GM20000 (cell line): Measurements from ENCODE around the gene TSPAN5.

Source experiments
- DNase-seq: peaks from one replicate; pipeline ENCODE4 v3.0.0; 2012; ENCODE audit warnings: low spot score
- TF ChIP-seq, protein P1 (sequence below): IDR thresholded peaks from 2 replicates; pipeline ENCODE4 v1.5.1; 2012; ENCODE audit warnings: mild to moderate bottlenecking, control low read depth; ENCODE audit errors: extremely low read depth, missing control alignments

Gene TSPAN5

DNA sequence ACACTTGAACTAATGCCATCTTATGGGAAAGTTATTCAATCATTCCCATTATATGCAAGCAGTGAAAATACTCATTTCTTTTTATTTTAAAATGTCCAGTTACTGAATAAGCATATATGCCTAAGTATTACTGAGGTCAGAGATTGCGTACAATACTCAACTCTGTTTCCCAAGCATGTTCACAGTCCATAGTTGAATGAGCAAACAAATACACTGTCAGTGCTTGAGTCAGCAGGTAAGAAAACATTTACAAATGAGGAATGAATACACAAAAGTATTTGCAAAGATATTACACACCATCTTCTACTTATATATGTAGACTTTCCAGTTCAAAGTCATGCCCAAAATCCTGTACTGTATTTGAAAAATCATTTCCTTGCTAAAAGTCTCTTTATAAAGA, 74.1 kb downstream of the TSPAN5 start:
- TF ChIP-seq, protein P1, sequence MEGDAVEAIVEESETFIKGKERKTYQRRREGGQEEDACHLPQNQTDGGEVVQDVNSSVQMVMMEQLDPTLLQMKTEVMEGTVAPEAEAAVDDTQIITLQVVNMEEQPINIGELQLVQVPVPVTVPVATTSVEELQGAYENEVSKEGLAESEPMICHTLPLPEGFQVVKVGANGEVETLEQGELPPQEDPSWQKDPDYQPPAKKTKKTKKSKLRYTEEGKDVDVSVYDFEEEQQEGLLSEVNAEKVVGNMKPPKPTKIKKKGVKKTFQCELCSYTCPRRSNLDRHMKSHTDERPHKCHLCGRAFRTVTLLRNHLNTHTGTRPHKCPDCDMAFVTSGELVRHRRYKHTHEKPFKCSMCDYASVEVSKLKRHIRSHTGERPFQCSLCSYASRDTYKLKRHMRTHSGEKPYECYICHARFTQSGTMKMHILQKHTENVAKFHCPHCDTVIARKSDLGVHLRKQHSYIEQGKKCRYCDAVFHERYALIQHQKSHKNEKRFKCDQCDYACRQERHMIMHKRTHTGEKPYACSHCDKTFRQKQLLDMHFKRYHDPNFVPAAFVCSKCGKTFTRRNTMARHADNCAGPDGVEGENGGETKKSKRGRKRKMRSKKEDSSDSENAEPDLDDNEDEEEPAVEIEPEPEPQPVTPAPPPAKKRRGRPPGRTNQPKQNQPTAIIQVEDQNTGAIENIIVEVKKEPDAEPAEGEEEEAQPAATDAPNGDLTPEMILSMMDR, result no peak
- no peak for DNase-seq

DNA sequence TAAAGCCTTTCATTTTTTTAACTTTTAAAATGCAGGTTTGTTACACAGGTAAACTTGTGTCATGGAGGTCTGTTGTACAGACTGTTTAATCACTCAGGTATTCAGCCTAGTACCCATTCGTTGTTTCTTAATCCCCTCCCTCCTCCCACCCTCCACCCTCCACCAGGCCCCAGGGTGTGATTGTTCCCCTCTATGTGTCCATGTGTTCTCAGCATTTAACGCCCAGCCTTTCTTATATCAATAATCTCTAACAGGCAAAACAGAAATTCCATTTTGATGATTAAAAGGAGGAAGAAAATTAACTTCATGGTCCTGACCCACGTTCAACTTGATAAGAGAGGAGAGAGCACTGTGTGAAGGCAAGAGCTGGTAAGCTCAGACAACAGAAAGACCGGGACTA, 75.1 kb downstream of the TSPAN5 start:
- no peak for DNase-seq
- TF ChIP-seq, protein P1, result no peak

DNA sequence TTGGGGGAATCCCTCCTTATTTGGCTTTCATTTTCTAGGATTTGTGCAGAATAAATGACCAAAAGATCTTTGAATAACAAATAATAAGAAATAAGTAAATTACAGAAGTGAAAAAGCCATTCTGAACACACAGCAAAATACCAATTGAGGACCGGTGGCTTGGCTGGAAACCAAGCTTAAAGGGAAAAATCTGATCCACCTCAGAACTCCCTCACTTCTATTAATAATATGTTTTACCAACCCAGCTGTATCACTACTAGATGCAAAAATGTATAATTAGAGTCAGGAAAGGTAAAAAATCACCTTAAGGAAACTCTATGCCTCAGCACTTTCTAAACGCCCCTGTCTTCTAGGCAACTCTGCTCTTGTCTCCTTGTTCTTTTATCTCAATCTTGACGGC, 77.3 kb downstream of the TSPAN5 start:
- TF ChIP-seq, protein P1, result no peak
- DNase-seq, result no peak

DNA sequence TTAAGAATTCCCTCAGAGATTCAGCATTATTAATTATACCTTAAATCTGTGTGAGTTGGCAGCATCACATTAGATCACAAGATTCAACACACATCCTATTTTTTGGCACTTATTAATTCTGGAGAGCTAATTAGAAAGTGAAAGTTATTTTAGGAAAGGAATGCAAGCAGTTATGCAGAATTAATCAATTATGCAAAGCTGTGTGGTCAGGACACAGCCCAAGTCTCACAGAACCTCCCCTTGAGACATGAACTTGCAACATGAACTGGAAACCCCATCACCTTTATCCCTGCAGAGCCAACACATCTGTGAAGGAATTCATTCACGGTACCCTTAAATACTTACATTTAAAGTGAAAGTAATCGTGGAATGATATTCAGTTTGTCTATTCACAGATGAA, 80.5 kb downstream of the TSPAN5 start:
- DNase-seq, result no peak
- TF ChIP-seq, protein P1, result no peak

DNA sequence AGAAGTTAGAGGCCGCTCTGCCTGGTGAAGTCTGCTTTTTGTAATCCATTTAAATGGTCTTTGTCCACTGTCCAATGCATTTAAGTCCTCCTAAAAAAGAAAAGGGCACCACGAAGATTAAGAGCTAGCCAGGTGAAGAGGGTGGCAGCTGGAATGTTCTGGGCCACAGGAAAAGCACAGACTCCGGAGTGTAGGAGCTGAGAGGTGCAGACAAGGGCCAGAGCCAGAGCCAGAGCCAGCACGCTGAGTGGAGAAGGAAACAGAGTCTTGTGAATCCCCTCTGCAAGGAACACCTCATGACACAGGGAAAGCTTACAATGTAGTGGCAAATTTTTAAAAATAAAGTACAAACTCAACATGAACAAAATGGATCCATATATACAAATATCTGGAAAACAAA, 83.6 kb downstream of the TSPAN5 start:
- no peak for DNase-seq
- TF ChIP-seq, protein P1, result no peak

GRCh38 chr4:98573791-98574190, 84.6 kb downstream of the TSPAN5 start:
- no peak for DNase-seq

DNA sequence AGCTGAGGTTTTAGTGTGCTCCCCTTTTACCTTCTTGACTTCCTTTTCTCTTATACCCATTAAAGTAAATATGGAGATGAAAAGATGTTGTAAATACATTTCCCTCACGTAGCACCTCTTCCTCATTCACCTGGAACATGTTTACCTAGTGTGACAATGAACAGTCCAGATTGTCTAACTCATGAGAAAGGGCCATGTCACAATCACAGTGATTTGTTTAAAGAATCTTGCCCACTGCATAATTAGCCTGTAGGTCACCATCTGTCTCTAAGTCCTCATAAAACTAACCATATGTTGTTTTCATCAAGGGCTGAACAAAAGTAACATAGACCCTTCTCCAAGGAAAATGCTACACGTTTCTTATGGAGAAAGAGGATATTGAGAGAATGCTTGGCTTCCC, 85.7 kb downstream of the TSPAN5 start:
- TF ChIP-seq, protein P1, result no peak
- no peak for DNase-seq

More at GRCh38 chr4:98573791-98574190, 84.6 kb downstream of the TSPAN5 start:
- TF ChIP-seq, protein P1, result no peak
